Endothelial cell of umbilical vein (primary cell): ENCODE results near the gene MAST4. TPM values are rescaled to one million over a fixed set of nuclear protein-coding genes. Genes with fewer than 3 reads are reported as not detected.

Experiments used
- BruUV-seq: library from RNA; stranded (reverse); fragments of 400-500 nt; replicated peaks from 2 replicates; lab custom pipeline; 2021; lab: Mats Ljungman, UMichigan
- CTCF ChIA-PET: fragments of 300-600, 350-600 bp; sonication (Branson Sonifier 250); formaldehyde crosslinking; loops from one replicate; lab custom pipeline; 2021; ENCODE audit warnings: antibody characterized with exemption, inconsistent platforms; lab: Charles Lee
- POLR2A ChIA-PET: fragments of 300-600, 350-600 bp; sonication (Branson Sonifier 250); formaldehyde crosslinking; loops from one replicate; lab custom pipeline; 2021; ENCODE audit warnings: antibody characterized with exemption, inconsistent platforms; lab: Charles Lee
- DNase-seq: peaks from one replicate; pipeline ENCODE4 v3.0.0-alpha.2; 2011; ENCODE audit warnings: low read depth, low spot score
- FAIRE-seq: peaks from 2 replicates; lab custom pipeline; 2011; peaks lifted over from hg19 to GRCh38; lab: Jason Lieb, UNC
- H2AFZ ChIP-seq: 2 replicates; pipeline ENCODE4 v1.6.0; 2012; ENCODE audit warnings: low read depth, low read length, control low read depth, inconsistent platforms
- H3K27ac ChIP-seq: 2 replicates; pipeline ENCODE4 v1.5.1; 2011; ENCODE audit warnings: low read depth, mild to moderate bottlenecking, control low read depth, low read length, moderate library complexity; ENCODE audit not compliant: insufficient read depth
- H3K27me3 ChIP-seq, 2 experiments: 2 replicates each; pipeline versions ENCODE4 v1.6.0 to v1.6.1; 2011; ENCODE audit warnings: low read length in 2 of 2, mixed read lengths in 1 of 2; ENCODE audit not compliant: control insufficient read depth in 2 of 2, insufficient read depth in 2 of 2
- H3K36me3 ChIP-seq, 2 experiments: 2 replicates in 1 of 2; 3 replicates in 1 of 2; pipeline ENCODE4 v1.5.1; 2011; ENCODE audit warnings: low read length in 2 of 2, mild to moderate bottlenecking in 1 of 2, moderate library complexity in 1 of 2; ENCODE audit not compliant: control insufficient read depth in 2 of 2, insufficient read depth in 2 of 2; ENCODE audit errors: extremely low read depth in 1 of 2
- H3K4me1 ChIP-seq: 3 replicates; pipeline ENCODE4 v1.5.1; 2011; ENCODE audit warnings: mild to moderate bottlenecking, low read length; ENCODE audit not compliant: control insufficient read depth, insufficient read depth; ENCODE audit errors: extremely low read depth
- H3K4me2 ChIP-seq: 2 replicates; pipeline ENCODE4 v1.6.1; 2011; ENCODE audit warnings: low read length, control low read depth, mixed read lengths; ENCODE audit not compliant: insufficient read depth
- H3K4me3 ChIP-seq, 3 experiments: fragments of 200-600 bp in 1 of 3; sonication (generic), shearing (Covaris generic) in 1 of 3; replicated peaks in 1 of 3; 2 replicates each; pipeline ENCODE4 v1.5.1; 2011 to 2016; ENCODE audit warnings: control low read depth in 3 of 3, low read length in 3 of 3, mild to moderate bottlenecking in 2 of 3, inconsistent platforms in 1 of 3, low read depth in 1 of 3, moderate library complexity in 1 of 3; ENCODE audit not compliant: insufficient read depth in 1 of 3
- H3K79me2 ChIP-seq: 2 replicates; pipeline ENCODE4 v1.6.0; 2012; ENCODE audit warnings: low read length, inconsistent platforms; ENCODE audit not compliant: control insufficient read depth, insufficient read depth
- H3K9ac ChIP-seq: replicated peaks from 2 replicates; pipeline ENCODE3; 2011; ENCODE audit warnings: low read length, control low read depth; ENCODE audit not compliant: insufficient read depth; ENCODE audit errors: extremely low read depth
- H3K9me1 ChIP-seq: replicated peaks from 3 replicates; pipeline ENCODE4 v1.6.0; 2011; ENCODE audit warnings: mild to moderate bottlenecking, low read length; ENCODE audit not compliant: control insufficient read depth, insufficient read depth; ENCODE audit errors: extremely low read depth
- H3K9me3 ChIP-seq: replicated peaks from 2 replicates; pipeline ENCODE4 v1.5.1; 2012; ENCODE audit warnings: low read length, inconsistent platforms; ENCODE audit not compliant: control insufficient read depth, insufficient read depth
- H4K20me1 ChIP-seq: replicated peaks from 2 replicates; pipeline ENCODE3; 2011; ENCODE audit warnings: mild to moderate bottlenecking, low read length; ENCODE audit not compliant: control insufficient read depth, insufficient read depth; ENCODE audit errors: extremely low read depth
- EZH2 ChIP-seq: IDR thresholded peaks from 2 replicates; pipeline ENCODE4 v1.6.1; 2012; ENCODE audit warnings: borderline replicate concordance, low read depth, mild to moderate bottlenecking, moderate library complexity, low read length, inconsistent platforms; ENCODE audit not compliant: severe bottlenecking
- FOS ChIP-seq: IDR thresholded peaks from 2 replicates; pipeline ENCODE4 v1.6.1; 2011; ENCODE audit warnings: mild to moderate bottlenecking, low read length, moderate library complexity, borderline replicate concordance; ENCODE audit not compliant: insufficient read depth
- GATA2 ChIP-seq: IDR thresholded peaks from 2 replicates; pipeline ENCODE4 v1.7.0; 2011; ENCODE audit warnings: low read depth, mild to moderate bottlenecking, moderate library complexity, mixed read lengths, low read length; ENCODE audit not compliant: insufficient read length, insufficient read depth
- JUN ChIP-seq: IDR thresholded peaks from 2 replicates; pipeline ENCODE4 v1.6.1; 2011; ENCODE audit warnings: borderline replicate concordance, low read depth; ENCODE audit not compliant: insufficient read length, insufficient read depth
- MYC ChIP-seq: IDR thresholded peaks from one replicate; pipeline ENCODE4 v1.6.1; 2011; ENCODE audit warnings: mild to moderate bottlenecking, low read depth, low read length
- POLR2A ChIP-seq: IDR thresholded peaks from 2 replicates; pipeline ENCODE4 v1.6.1; 2012; ENCODE audit warnings: low read depth, mild to moderate bottlenecking, control low read depth, low read length
- POLR2AphosphoS5 ChIP-seq: IDR thresholded peaks from 2 replicates; pipeline ENCODE4 v1.6.1; 2012; ENCODE audit warnings: low read depth, mild to moderate bottlenecking, control low read depth, low read length, moderate library complexity; ENCODE audit not compliant: insufficient read depth
- dilution Hi-C: fragments of 300-500 bp; cut with MboI; formaldehyde crosslinking; loops from one replicate; pipeline ENCODE4 v1.15.0; 2019; ENCODE audit warnings: low sequenced_read_pairs; ENCODE audit not compliant: extremely low pct_ligation_motif_present
- intact Hi-C: fragments of 100-400 bp; cut with micrococcal nuclease; formaldehyde crosslinking; loops from one replicate; pipeline ENCODE4 v1.10.0; 2022
- polyA plus RNA-seq, 4 experiments: library from polyadenylated mRNA; depleted of rRNA in 3 of 4; stranded (reverse) in 3 of 4; unstranded in 1 of 4; fragments of >200 nt; gene quantifications; 2 replicates each; pipeline versions ENCODE4 v1.2.1 to v1.2.3, GENCODE V29; 2011 to 2012; ENCODE audit warnings: missing spikeins in 1 of 4
- total RNA-seq: library from RNA; stranded (reverse); gene quantifications from 2 replicates; pipeline ENCODE4 v1.2.3, GENCODE V29; 2021
- TF ChIP-seq, protein P1 (sequence below), 2 donors: IDR thresholded peaks; 1 replicate in 1 of 2; 2 replicates in 1 of 2; pipeline ENCODE4 v1.5.1; 2011; ENCODE audit warnings: low read length in 2 of 2, mild to moderate bottlenecking in 2 of 2, moderate library complexity in 2 of 2, control low read depth in 1 of 2, inconsistent platforms in 1 of 2, low read depth in 1 of 2; ENCODE audit not compliant: insufficient read depth in 1 of 2; ENCODE audit errors: extremely low read depth in 1 of 2
- TF ChIP-seq, protein P2 (sequence below): IDR thresholded peaks from 2 replicates; pipeline ENCODE4 v1.6.1; 2011; ENCODE audit not compliant: insufficient read depth, insufficient read length

The MAST4 gene
- total and polyA plus RNA-seq, 2 donors (not counting 3 experiments of a cell fraction or from before 2014, with no cell fraction given) = 40.2 to 116 TPM

DNA sequence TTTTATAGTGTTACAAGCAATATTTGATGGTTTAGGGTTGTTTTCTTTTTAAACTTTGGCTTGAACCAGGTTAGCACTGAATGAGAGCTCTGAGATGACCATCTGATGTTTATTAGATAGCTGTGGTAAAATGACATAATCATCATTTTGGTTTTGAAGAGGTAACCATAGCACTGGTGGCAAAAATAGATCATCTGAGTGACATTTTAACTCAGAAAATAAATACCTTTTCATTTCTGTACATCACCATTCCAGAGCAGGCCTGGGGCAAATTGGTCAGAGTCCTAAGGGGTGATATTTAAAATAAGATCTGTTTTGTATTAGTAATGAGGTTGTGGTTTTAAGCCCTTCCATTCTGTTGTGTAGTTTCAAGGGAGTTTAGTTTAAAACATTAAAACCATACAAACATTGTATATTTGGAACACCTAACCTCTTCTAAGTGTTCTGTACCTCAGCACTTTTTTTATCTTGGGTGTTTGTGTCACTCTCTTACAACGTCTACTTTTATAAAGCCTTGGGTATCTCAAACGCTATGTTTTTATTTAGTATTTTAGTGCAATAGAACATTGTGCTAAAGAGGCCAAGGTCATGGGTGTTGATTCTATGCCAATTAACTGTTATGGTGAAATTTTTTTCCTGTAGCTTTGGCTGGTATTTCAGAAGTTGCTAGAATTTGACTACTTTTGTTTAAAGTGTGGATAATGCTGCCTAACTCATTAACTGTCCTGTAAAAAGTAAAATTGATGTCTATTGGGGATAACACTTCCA is 434.3 kb downstream of the MAST4 start:
- TF ChIP-seq POLR2A (no peak), FOS (no peak), JUN (no peak), POLR2AphosphoS5 (no peak), EZH2 (no peak), GATA2 (no peak), MYC (no peak)
- TF ChIP-seq, protein P1, sequence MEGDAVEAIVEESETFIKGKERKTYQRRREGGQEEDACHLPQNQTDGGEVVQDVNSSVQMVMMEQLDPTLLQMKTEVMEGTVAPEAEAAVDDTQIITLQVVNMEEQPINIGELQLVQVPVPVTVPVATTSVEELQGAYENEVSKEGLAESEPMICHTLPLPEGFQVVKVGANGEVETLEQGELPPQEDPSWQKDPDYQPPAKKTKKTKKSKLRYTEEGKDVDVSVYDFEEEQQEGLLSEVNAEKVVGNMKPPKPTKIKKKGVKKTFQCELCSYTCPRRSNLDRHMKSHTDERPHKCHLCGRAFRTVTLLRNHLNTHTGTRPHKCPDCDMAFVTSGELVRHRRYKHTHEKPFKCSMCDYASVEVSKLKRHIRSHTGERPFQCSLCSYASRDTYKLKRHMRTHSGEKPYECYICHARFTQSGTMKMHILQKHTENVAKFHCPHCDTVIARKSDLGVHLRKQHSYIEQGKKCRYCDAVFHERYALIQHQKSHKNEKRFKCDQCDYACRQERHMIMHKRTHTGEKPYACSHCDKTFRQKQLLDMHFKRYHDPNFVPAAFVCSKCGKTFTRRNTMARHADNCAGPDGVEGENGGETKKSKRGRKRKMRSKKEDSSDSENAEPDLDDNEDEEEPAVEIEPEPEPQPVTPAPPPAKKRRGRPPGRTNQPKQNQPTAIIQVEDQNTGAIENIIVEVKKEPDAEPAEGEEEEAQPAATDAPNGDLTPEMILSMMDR (IDR thresholded peaks at IDR 0.05; ENCODE audit: extremely low read depth in 1 of 2, insufficient read depth in 1 of 2, low read depth in 1 of 2, low read length in 2 of 2) = no peak
- TF ChIP-seq, protein P2, sequence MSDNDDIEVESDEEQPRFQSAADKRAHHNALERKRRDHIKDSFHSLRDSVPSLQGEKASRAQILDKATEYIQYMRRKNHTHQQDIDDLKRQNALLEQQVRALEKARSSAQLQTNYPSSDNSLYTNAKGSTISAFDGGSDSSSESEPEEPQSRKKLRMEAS = no peak
- dilution Hi-C loops = no loop called here
- intact Hi-C loops = no loop called here
- BruUV-seq = no TSS peak
- H3K9me3 ChIP-seq = no peaks in the 10 kb centered on the region
- H3K4me3 ChIP-seq = no peak overlapping the region
- H3K4me1 ChIP-seq = peaks cover 33% of the 10 kb centered on the region
- no peaks in the 10 kb centered on the region for H3K9me1 ChIP-seq
- ChIA-PET CTCF (interaction anchor here (0.7 to 1.3 kb wide), 4 partner anchors 9 to 15 kb away, joined by 3 to 5 read pairs (median 3); no protein-coding TSS in a partner anchor), POLR2A (no interaction called here)
- H4K20me1 ChIP-seq = peaks cover 6% of the 10 kb centered on the region
- FAIRE-seq = peak; percentile 8
- H2AFZ ChIP-seq = no peak overlapping the region
- H3K9ac ChIP-seq = no peak overlapping the region
- H3K36me3 ChIP-seq = no peaks in the 10 kb centered on the region
- H3K4me2 ChIP-seq = no peak overlapping the region
- peaks cover 78% of the 10 kb centered on the region for H3K79me2 ChIP-seq
- no peak overlapping the region for H3K27ac ChIP-seq
- peak; percentile 53 for DNase-seq
- no peaks in the 10 kb centered on the region for H3K27me3 ChIP-seq
